LHCN-M2 (cell line): ENCODE results near the gene CHIA. TPM values are rescaled to one million over a fixed set of nuclear protein-coding genes. Genes with fewer than 3 reads are reported as not detected.

ENCODE experiments used
- DNase-seq: peaks from one replicate; pipeline ENCODE4 v3.0.0-alpha.2; 2012; ENCODE audit warnings: low read depth
- polyA plus RNA-seq: library from polyadenylated mRNA; unstranded; fragments of >200 nt; gene quantifications from one replicate; pipeline ENCODE4 v1.2.1, GENCODE V29; 2012; ENCODE audit warnings: missing spikeins
- total RNA-seq: library from RNA; depleted of rRNA; stranded (reverse); fragments of >200 nt; gene quantifications from 2 replicates; pipeline ENCODE4 v1.2.3, GENCODE V29; 2014; rRNA removed

CHIA gene
- total RNA-seq: not detected in 2 replicates
- polyA plus RNA-seq: not detected

DNA sequence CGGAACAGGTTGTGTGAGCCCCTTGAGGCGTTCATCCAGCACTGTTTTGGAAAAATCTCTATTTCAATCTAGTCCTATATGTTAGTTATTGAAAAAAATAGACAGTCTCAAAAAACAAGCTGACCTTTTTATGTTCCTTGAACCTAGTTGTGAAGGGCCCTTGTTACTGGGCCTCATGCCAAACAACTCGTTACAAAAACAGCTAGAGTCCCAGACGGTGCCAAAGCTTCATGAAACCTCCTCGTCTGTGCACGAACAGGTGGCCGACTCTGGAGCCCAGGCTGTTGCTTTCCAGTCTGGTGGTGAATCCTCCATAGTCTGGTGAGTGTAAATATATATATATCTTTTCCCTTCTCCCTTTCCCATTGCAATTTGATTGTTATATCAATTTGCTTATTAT, at the start of gene CHIA:
Gene CHIA (plus strand): TSS at position 222 of the 400 bp plus-strand sequence. CDS start 19,617 bp downstream, outside the sequence.
- peak; percentile 59 for DNase-seq

DNA sequence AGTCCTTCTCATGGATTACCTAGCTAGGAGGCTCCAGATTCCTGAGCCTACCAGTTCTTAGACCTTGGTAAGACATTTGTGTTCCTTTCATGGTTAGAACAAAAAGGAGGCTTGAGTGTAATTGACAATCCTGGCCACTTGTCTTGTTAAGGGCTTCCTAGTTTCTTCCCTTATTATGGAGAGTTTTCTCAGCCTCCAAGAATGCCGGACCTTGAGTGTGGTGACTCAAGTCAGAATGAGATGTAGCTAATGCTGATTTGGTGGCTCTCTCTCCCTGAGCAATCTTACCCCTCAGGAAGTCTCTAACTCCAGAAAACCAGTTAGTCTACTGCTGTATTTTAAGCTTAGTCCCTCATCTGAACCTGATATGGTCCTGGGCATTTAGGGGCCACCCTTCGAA, 48.9 kb upstream of the CHIA start:
- no peak for DNase-seq

DNA sequence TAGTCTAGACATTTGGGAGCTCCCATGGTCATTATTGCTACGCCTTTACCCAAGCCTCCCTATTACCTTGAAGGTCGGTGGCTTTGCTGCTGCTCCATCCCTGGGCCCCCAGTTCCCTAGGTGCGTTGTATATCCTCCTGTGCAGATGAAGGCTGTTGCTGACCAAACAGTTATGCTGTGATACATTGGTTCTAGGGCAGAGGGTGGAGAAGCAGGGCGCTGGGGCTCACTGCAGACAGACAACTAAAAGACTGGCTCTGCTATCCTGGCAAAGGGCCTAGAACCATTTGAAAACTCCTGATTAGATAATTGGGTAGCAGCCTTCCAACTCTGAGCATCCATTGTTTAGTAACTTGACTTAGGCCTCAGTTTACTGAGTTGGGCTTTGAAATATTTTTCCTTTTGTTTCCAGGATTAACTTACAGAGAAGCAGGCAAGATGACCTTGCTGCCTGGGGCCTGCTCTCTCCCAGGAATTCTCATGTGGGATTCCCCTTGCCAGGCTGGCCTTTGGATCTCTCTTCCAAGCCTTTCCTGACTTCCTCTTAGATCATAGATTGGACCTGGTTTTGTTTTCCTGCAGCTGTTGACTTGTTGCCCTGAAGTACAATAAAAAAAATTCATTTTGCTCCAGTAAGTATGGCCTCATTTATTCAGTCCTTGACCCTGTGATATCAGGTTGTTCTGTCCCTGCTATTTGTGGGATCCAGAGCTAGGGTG, 47.7 kb upstream of the CHIA start:
- no peak for DNase-seq

DNA sequence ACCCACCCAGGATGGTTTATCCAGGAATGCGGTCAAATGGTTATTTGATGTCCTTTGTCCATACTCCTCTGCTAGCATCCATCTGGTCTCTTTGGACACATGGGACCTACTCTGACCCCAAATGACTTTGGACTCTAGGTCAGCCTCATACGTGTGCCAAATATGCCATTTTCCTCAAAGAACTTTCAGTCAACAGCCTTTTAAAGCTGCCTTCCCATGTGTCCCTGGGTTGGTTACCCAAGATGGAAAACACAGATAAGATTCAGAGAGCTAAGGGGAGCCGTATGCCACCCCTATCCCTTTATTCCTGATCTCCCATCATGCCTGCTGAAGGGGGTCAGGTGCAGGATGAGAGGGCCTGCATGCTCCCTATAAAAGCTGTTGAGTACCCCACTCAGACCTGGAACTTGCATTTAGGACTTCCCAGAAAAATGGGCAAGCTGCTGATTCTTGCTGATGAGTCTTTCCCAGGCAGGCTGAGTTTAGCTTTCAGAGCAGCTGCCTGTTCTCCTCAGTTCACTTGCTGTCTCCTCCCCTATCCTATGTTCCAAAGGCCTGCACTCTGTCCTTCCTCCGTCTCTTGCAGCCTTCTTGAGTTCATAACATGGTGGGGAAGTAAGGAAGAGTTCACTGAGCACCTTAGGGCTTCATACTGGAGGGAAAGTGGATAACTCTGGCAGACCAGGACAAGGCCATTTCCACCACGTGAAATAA, 43.4 kb upstream of the CHIA start:
- DNase-seq: no peak

DNA sequence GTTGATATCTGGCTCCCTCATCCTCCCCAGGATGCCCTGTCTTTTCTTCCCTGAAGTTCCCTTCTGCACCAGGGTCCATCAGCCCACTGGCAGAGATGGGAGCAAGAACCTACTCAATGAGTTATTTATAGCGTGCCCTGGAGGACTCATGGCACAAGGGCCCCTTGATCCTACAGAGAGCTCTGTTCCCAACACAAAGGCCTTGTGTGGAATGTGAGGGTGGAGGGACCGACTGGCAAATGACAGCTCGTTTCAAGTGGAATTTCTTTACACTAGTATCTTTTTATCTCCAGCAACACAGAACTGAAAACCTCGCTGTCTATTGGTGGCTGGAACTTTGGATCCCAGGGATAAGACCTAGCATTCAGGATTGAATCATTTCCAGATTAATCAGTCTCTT, 40.7 kb upstream of the CHIA start:
- DNase-seq: no peak

DNA sequence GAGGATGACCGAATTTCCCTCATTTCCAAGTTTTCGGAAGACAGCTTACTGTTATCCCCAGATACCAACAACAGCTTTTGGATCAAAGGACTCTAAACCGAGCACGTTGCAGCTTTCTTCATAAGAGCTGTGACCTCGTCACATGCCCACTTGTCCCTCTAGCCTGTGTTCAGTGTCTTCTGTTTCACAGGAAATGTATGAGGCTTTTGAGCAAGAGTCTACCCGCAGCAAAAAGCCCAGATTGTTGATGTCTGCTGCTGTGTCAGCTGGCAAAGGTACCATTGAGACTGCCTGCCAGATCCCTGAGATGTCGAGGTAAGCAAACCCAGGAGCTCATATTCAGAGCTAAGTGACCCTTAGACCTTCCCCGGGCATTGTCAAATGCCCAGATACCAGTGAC, 39.1 kb upstream of the CHIA start:
- DNase-seq: no peak

DNA sequence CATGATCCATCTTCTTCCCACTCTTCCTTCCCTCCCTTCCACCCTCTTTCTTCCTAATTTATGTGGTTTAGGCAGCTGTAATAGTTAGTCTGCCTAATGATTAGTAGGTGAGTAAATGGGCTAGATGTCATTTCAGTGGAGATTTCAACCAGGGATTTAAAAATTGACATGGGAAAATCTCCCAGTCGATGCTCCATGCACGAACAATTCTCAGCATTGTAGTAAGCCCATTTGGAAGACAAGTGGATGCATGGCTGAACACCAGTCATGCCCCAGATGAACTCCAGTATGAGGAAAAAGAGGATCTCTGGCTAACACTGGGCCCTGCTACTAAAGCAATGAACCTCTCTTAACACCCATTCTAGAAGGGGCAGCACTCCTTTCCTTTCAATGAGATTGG, 37.9 kb upstream of the CHIA start:
- DNase-seq: no peak

DNA sequence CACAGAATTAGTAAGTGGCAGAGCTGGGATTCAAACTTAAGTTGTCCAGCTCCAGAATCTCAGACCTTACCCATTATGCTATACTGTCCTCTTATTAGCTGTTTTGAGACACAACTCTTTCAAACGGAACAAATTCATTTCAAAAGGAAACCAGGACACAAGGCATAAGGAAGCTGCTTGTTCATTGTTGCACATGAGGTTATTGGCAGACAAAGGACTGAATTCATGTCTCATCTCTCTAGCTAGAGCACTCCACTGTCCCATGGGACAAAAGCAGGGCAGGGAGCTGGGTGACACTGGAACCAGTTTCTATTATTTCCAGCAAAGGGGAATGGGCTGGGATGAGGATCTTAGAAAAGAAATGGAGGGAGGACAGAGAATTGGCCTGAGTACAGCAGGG, 36.8 kb upstream of the CHIA start:
- DNase-seq: no peak

GRCh38 chr1:111256988-111257658, 33.5 kb upstream of the CHIA start:
- no peak for DNase-seq

GRCh38 chr1:111267801-111268508, 22.7 kb upstream of the CHIA start:
- no peak for DNase-seq

- DNase-seq: no peak
These were observed 20.7 kb upstream of the CHIA start for GRCh38 chr1:111269825-111270406.

DNA sequence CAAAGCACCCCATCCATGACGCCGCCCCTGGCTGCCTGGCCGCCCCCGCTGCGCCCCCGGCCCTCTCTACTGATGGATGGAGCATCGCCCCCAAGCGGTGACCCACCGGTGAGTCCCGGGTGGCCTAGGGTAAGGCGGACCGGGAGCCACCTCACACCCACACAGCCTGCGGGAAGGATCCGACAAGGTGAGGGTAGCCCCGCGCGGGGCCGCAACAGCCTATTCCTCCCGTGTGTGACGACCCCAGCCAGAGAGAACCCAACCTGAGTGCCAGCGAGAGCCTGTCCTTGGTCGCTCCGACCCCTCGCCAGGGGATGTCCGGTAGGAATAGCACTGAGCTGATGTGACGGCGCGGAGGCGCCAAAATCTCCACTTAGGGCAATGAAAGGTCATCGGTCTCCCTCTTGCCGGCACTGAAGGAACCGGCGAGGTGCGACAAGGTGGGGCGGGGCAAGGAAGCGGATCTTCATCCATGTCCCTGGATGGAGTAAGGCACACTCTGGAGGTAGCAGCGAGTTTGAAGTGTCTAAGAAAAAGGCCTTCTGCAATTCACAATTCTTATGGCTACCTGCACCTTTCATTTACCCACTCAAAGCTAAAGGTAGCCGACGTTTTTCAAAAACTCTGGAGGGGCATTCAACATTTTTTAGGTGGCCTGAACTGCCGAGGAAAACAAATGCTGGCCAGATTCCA, 19.7 kb upstream of the CHIA start:
- no peak for DNase-seq

- no peak for DNase-seq
These were observed 19.2 kb upstream of the CHIA start for GRCh38 chr1:111271464-111271801.

GRCh38 chr1:111272081-111272480, 18.6 kb upstream of the CHIA start:
- no peak for DNase-seq

DNA sequence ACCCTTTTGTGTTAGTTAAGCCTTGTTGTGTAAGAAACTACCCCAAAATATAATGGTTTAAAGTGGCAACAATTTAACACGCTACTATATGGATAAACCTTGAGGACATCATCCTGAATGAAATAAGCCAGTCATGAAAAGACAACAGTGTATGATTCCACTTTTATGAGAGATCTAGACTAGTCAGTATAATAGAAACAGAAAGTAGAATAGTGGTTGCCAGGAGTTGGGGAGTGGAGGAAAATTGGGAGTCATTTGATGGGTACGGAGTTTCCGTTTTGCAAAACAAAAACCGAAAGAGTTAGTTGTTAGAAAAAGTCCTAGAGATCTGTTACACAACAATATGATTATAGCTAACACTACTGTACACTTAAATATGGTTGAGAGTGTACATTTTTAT, 16.0 kb upstream of the CHIA start:
- no peak for DNase-seq

DNA sequence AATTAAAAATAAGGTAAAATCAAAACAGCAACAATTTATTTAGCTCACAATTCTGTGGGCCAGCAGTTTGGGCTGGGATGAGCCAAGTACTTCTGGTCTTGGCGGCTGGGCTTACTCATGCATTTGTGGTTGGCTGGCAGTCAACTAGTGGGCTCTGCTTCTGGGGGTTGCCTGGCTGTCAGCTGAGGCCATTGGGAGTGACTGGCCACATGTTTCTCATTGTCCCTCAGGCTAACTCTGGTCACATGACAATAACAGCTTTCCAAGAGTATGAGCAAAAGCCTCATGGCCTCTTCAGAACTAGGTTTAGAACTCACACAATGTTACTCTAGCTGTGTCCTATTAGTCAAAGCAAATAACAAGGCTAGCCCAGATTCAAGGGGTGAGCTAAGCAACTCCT, 15.6 kb upstream of the CHIA start:
- peak; percentile 86 for DNase-seq

GRCh38 chr1:111275780-111276433, 14.7 kb upstream of the CHIA start:
- DNase-seq: no peak

GRCh38 chr1:111279144-111279543, 11.5 kb upstream of the CHIA start:
- no peak for DNase-seq

GRCh38 chr1:111280267-111280666, 10.4 kb upstream of the CHIA start:
- DNase-seq: no peak

DNA sequence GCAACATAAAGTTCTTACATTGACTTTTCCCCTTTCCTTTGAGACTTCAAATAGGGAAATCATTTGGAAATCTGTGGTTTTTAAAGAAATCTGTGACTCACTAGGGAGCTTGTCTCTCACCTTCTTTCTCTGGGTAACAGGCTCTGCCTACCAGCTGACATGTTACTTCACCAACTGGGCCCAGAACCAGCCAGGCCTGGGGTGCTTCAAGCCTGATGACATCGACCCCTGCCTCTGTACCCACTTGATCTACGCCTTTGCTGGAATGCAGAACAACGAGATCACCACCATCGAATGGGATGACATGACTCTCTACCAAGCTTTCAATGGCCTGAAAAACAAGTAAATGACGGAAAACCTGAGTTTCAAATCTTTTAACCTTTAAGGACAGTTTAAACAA, 9.2 kb upstream of the CHIA start:
- DNase-seq: peak; percentile 21

GRCh38 chr1:111283838-111284237, 6.8 kb upstream of the CHIA start:
- no peak for DNase-seq
